ENCODE data around the gene MCF2L.

DNA sequence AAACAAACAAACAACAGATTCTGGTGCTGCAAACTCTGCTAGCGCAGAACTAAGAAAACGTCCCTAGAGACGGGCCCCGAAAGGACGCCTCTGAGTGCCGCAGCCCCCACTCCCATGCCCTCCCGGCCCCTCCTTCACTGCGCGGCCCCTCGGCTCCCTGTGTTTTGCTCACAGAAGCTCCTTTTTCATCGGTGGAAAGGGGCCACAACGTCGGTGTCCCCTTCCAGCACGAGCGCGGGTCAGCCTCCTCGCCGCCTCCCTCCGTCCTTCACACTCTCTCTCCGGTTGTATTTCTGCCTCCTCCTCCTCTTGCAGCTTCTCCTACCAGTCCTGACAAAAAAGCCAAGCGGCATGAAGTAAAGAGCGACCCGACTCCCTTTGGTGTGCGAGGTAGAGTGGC lies 121.8 kb downstream of the MCF2L start:
- no peak for TF ChIP-seq EZH2phosphoT487 (IDR thresholded peaks at IDR 0.05; ENCODE audit: low read depth)
- TF ChIP-seq, protein P1, sequence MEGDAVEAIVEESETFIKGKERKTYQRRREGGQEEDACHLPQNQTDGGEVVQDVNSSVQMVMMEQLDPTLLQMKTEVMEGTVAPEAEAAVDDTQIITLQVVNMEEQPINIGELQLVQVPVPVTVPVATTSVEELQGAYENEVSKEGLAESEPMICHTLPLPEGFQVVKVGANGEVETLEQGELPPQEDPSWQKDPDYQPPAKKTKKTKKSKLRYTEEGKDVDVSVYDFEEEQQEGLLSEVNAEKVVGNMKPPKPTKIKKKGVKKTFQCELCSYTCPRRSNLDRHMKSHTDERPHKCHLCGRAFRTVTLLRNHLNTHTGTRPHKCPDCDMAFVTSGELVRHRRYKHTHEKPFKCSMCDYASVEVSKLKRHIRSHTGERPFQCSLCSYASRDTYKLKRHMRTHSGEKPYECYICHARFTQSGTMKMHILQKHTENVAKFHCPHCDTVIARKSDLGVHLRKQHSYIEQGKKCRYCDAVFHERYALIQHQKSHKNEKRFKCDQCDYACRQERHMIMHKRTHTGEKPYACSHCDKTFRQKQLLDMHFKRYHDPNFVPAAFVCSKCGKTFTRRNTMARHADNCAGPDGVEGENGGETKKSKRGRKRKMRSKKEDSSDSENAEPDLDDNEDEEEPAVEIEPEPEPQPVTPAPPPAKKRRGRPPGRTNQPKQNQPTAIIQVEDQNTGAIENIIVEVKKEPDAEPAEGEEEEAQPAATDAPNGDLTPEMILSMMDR (IDR thresholded peaks at IDR 0.05; ENCODE audit: low read depth, low read length) = no peak

Measured in OCI-LY3 (cell line).